ENCODE results near the gene EGFL6.
"Not testable (repeated sequence)": the region's sequence is repeated elsewhere in the genome, so short reads cannot be mapped to it uniquely, and the experiment has no call there.

DNA sequence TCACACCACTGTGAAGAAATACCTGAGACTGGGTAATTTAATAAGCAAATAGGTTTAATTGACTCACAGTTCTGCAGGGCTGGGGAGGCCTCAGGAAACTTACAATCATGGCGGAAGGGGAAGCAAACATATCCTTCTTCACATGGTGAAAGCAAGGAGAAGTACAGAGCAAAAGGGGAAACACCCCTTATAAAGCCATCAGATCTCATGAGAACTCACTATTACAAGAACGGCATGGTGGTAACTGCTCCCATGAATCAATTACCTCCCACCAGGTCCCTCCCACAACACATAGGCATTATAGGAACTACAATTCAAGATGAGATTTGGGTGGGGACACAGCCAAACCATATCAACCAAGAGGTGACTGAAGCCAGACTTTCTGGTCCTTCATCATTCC lies 78.9 kb downstream of the EGFL6 start:
- not testable (repeated sequence) for TF ChIP-seq ZNF274 (IDR thresholded peaks at IDR 0.05; ENCODE audit: low read depth, low read length); YY1 (IDR thresholded peaks at IDR 0.05; ENCODE audit: insufficient read depth, insufficient read length)
